ENCODE data around the gene HM13.

- TF ChIP-seq POLR2AphosphoS5 (IDR thresholded peaks at IDR 0.05) (no peak), CTCF (IDR thresholded peaks at IDR 0.05) (no peak), POLR2A (IDR thresholded peaks at IDR 0.05) (no peak)
Observed at GRCh38 chr20:31484001-31484400, 30.2 kb upstream of the HM13 start.

Measured in prostate gland (tissue), 2 donors.